GM19023 (cell line): ENCODE measurements around the gene MYOF.
"Not testable (repeated sequence)": the region's sequence is repeated elsewhere in the genome, so short reads cannot be mapped to it uniquely, and the experiment has no call there.

Source experiments
- ATAC-seq: cut with Tn5 transposase; IDR thresholded peaks from one replicate; pipeline ENCODE4 v1.9.1; 2021; ENCODE audit warnings: mild to moderate bottlenecking, moderate library complexity; ENCODE audit not compliant: unreplicated experiment

The MYOF gene

GRCh38 chr10:93458821-93459257 is 23.3 kb downstream of the MYOF start:
- no peak for ATAC-seq

GRCh38 chr10:93457511-93457910 is 24.6 kb downstream of the MYOF start:
- no peak for ATAC-seq

GRCh38 chr10:93456480-93456879 is 25.7 kb downstream of the MYOF start:
- no peak for ATAC-seq

- no peak for ATAC-seq
Measured at GRCh38 chr10:93454736-93455135, 27.4 kb downstream of the MYOF start.

GRCh38 chr10:93454146-93454545 is 28.0 kb downstream of the MYOF start:
- ATAC-seq: no peak

- ATAC-seq: peak; percentile 66
Measured at GRCh38 chr10:93452143-93452542, 30.0 kb downstream of the MYOF start.

GRCh38 chr10:93451244-93451947 is 30.7 kb downstream of the MYOF start:
- ATAC-seq: no peak

- ATAC-seq: no peak
Measured at GRCh38 chr10:93447970-93448369, 34.2 kb downstream of the MYOF start.

- no peak for ATAC-seq
Measured at GRCh38 chr10:93447019-93447418, 35.1 kb downstream of the MYOF start.

GRCh38 chr10:93445978-93446720 is 36.0 kb downstream of the MYOF start:
- ATAC-seq: no peak

- no peak for ATAC-seq
Measured at GRCh38 chr10:93445097-93445960, 36.8 kb downstream of the MYOF start.

- ATAC-seq: no peak
Measured at GRCh38 chr10:93443481-93443880, 38.7 kb downstream of the MYOF start.

- ATAC-seq: not testable (repeated sequence)
Measured at GRCh38 chr10:93442721-93443120, 39.4 kb downstream of the MYOF start.

- no peak for ATAC-seq
Measured at GRCh38 chr10:93440591-93441091, 41.5 kb downstream of the MYOF start.

GRCh38 chr10:93438613-93439253 is 43.4 kb downstream of the MYOF start:
- ATAC-seq: no peak

GRCh38 chr10:93437946-93438612 is 44.1 kb downstream of the MYOF start:
- no peak for ATAC-seq

- no peak for ATAC-seq
Measured at GRCh38 chr10:93437086-93437945, 44.8 kb downstream of the MYOF start.

GRCh38 chr10:93436591-93437085 is 45.5 kb downstream of the MYOF start:
- ATAC-seq: no peak
